ENCODE data around the gene SPO11.
A peak's percentile ranks its signal among the peaks of the same experiment; 100 is the strongest.
"Not testable (repeated sequence)": the region's sequence is repeated elsewhere in the genome, so short reads cannot be mapped to it uniquely, and the experiment has no call there.

Gene SPO11

DNA sequence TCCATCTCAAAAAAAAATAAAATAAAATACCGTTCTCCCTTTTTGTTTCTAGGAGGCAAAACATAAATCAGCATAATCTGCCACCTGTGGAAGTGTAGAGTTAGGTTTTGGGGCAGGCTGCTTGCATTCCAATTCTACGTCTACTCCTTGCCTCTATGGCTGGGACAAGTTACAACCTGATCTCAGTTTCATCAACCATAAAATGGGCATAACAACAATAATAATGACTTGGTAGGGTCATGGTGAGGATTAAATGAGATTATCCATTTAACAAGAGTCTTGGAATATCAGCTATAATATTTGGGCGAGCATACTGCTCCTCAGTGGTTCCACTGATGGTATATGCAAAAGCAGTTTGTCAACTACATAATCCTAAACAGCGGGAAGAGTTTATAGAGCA lies 17.8 kb downstream of the SPO11 start:
- DNase-seq = no peak

DNA sequence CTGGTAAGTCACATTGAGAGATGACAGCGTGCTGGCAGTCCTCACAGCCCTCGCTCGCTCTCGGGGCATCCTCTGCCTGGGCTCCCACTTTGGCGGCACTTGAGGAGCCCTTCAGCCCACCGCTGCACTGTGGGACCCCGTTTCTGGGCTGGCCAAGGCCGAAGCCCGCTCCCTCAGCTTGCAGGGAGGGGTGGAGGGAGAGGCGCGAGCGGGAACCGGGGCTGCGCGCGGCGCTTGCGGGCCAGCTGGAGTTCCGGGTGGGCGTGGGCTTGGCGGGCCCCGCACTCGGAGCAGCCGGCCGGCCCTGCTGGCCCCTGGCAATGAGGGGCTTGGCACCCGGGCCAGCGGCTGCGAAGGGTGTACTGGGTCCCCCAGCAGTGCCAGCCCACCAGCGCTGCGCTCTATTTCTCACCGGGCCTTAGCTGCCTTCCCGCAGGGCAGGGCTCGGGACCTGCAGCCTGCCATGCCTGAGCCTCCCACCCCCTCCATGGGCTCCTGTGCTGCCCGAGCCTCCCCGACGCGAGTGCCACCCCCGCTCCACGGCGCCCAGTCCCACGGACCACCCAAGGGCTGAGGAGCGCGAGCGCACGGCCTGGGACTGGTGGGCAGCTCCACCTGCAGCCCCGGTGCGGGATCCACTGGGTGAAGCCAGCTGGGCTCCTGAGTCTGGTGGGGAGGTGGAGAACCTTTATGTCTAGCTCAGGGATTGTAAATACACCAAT lies 18.8 kb downstream of the SPO11 start:
- not testable (repeated sequence) for DNase-seq

- DNase-seq = not testable (repeated sequence)
Observed at GRCh38 chr20:57348922-57349574, 19.4 kb downstream of the SPO11 start.

- DNase-seq = no peak
Observed at GRCh38 chr20:57350081-57350710, 20.6 kb downstream of the SPO11 start.

GRCh38 chr20:57350726-57351041 lies 21.1 kb downstream of the SPO11 start:
- DNase-seq = not testable (repeated sequence)

- peak; percentile 94 for DNase-seq
Observed at GRCh38 chr20:57351042-57351783, 21.6 kb downstream of the SPO11 start, which contains the start of gene RAE1. TSS of gene RAE1 (plus strand) at chr20:57351255. CDS start at chr20:57354039, 2,784 bp downstream.

GRCh38 chr20:57352305-57352704 lies 22.7 kb downstream of the SPO11 start:
- DNase-seq = no peak

GRCh38 chr20:57353351-57353750 lies 23.7 kb downstream of the SPO11 start:
- DNase-seq = no peak

GRCh38 chr20:57361517-57361916 lies 31.9 kb downstream of the SPO11 start:
- DNase-seq = no peak

DNA sequence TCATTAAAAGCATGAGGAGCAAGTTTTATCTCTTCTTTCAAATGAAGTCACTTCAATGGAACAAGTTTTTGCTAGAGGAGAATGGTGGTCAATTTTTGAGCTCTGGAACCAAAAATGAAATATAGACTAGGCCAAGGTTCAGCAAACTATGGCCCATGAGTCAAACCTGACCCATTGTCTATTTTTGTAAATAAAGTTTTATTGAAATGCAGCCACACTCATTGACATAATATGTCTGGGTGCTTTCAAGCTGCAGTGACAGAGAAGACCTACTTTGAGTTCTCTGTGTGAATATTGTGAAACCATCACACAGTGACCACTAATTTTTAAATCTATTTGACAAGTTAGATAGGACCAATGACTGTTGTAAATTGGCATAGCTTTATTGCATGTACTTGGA lies 34.8 kb downstream of the SPO11 start:
- no peak for DNase-seq

DNA sequence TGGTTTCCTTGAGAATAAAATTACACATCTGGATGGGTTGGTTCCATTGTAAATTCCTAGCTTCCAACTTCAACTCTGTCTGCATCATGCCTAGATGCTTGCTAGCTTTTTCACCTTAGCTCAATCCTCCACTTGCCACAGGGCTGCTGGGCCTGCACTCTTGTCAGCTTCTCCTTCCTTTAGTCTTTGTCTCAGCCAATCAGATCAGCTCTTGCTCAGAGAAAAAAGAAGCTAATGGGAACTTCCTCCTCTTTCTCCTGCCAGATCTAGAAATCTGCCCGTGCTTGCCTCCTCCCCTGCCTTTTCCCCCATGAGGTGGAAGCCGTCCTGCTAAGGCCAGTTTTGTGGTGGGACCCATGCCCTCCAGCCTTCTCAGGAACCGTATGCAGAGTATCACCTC lies 40.0 kb downstream of the SPO11 start:
- no peak for DNase-seq

DNA sequence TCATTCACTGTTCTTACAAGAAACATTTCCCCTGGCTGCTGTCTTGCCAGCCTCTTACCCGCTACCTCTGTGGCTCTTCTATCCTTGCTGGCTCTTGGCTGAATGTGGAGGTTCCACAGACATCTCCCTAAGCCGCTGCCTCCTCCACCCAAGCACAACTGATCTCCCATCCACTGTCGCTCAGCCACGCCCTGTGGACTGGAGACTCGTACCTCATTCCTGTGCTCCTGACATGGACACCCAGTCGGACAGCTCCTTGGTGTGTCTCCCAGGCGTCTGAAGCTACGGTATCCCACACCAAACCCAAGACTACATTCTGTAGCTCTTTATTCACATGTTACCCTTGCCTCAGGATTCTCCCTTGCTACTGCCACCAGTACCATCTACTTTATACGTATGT lies 40.7 kb downstream of the SPO11 start:
- DNase-seq = no peak

DNA sequence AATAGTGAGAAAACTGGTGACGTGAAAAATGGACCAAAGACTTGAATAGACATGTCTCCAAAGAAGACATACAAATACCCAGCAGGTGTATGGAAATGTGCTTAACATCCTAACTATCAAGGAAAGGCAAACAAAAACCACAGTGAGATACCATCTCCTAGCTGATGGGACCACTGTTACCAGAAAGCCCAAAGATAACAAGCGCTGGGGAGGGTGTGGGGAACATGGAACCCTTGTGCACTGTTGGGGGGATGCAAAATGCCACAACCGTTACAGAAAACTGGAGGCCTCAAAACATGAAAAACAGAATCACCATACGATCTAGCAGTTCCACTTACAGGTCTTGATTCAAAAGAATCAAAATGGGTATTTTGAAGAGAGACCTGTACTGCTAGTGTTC lies 41.8 kb downstream of the SPO11 start:
- no peak for DNase-seq

- DNase-seq = no peak
Observed at GRCh38 chr20:57372157-57372556, 42.6 kb downstream of the SPO11 start.

DNA sequence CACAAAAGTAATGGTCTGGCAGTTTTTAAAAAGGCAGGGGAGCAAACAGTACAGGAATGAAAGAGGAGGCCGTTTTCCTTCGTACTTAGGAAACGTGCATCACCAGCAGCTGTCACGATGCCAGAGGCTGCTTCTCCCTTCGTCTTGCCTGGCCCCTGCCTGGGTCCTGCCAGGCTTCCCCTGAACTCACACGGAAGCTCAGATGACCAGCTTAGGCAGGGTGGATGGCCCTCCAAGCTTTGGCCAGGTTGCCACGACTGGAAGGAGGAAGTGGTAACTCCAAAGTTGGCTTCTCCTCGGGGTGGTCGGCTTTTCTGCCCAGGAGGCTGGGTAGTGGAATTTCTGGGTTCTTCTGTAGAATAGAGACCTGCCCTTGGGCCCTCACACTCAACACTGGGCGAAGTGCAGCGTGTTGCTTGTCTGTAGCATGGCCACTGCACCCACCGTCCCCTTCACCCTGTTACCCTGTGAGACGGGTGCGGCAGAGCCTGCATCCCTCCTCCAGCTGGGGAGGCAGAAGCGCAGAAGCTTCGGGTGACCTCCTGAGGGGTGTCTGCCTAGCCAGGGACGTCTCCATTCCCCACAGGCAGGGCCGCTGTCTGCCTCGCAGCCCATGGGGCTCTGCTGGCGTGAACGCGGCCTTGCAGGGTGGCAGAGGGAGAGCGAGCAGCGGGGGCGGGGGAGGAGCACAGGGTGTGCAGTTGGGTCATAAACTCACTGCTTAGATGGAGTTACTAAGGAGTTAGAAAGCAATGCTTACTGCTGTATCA lies 43.2 kb downstream of the SPO11 start:
- DNase-seq = no peak

- DNase-seq = no peak
Observed at GRCh38 chr20:57374343-57374930, 44.8 kb downstream of the SPO11 start.

- no peak for DNase-seq
Observed at GRCh38 chr20:57374931-57375651, 45.5 kb downstream of the SPO11 start.

- no peak for DNase-seq
Observed at GRCh38 chr20:57375652-57376230, 46.1 kb downstream of the SPO11 start.

- DNase-seq = no peak
Observed at GRCh38 chr20:57377350-57377749, 47.7 kb downstream of the SPO11 start.

GRCh38 chr20:57378107-57378506 lies 48.5 kb downstream of the SPO11 start:
- no peak for DNase-seq

GRCh38 chr20:57378646-57379262 lies 49.2 kb downstream of the SPO11 start:
- DNase-seq = peak; percentile 53
